Skeletal muscle satellite cell (primary cell): Measurements from ENCODE around the gene BEGAIN.

Experiments
- H3K27me3 ChIP-seq: 2 replicates; pipeline ENCODE4 v1.7.0; 2013; ENCODE audit warnings: low read length; ENCODE audit not compliant: control insufficient read depth, insufficient read depth
- H3K36me3 ChIP-seq: 2 replicates; pipeline ENCODE4 v1.7.0; 2013; ENCODE audit warnings: mild to moderate bottlenecking, control low read depth, low read length; ENCODE audit not compliant: insufficient read depth
- H3K4me1 ChIP-seq: 2 replicates; pipeline ENCODE4 v1.7.0; 2013; ENCODE audit warnings: low read length; ENCODE audit not compliant: control insufficient read depth, insufficient read depth
- H3K4me2 ChIP-seq: 2 replicates; pipeline ENCODE4 v1.7.0; 2013; ENCODE audit warnings: mild to moderate bottlenecking, low read length
- H3K4me3 ChIP-seq: 2 replicates; pipeline ENCODE4 v1.7.0; 2013; ENCODE audit warnings: low read length
- H3K9ac ChIP-seq: 2 replicates; pipeline ENCODE4 v1.7.0; 2013; ENCODE audit warnings: mild to moderate bottlenecking, low read depth, low read length, moderate library complexity
- H3K9me3 ChIP-seq: replicated peaks from 2 replicates; pipeline ENCODE4 v1.7.0; 2013; ENCODE audit warnings: mild to moderate bottlenecking, control low read depth, low read length

Gene BEGAIN

GRCh38 chr14:100612986-100613385, 25.8 kb upstream of the BEGAIN start:
- Histone ChIP-seq H3K4me3 (no peak overlapping the region), H3K4me2 (no peak overlapping the region), H3K9ac (no peak overlapping the region), H3K27me3 (peaks cover 27% of the 10 kb centered on the region), H3K36me3 (no peaks in the 10 kb centered on the region), H3K4me1 (no peaks in the 10 kb centered on the region), H3K9me3 (no peaks in the 10 kb centered on the region)

- Histone ChIP-seq H3K36me3 (no peaks in the 10 kb centered on the region), H3K9ac (no peak overlapping the region), H3K4me2 (no peak overlapping the region), H3K9me3 (no peaks in the 10 kb centered on the region), H3K27me3 (peaks cover 27% of the 10 kb centered on the region), H3K4me3 (no peak overlapping the region), H3K4me1 (no peaks in the 10 kb centered on the region)
These were observed 24.7 kb upstream of the BEGAIN start for GRCh38 chr14:100611811-100612480.

GRCh38 chr14:100610511-100611217, 23.4 kb upstream of the BEGAIN start:
- Histone ChIP-seq H3K9ac (no peak overlapping the region), H3K4me2 (no peak overlapping the region), H3K4me1 (no peaks in the 10 kb centered on the region), H3K36me3 (no peaks in the 10 kb centered on the region), H3K4me3 (no peak overlapping the region), H3K9me3 (no peaks in the 10 kb centered on the region), H3K27me3 (peaks cover 23% of the 10 kb centered on the region)

- Histone ChIP-seq H3K4me3 (no peak overlapping the region), H3K27me3 (peaks cover 23% of the 10 kb centered on the region), H3K4me1 (no peaks in the 10 kb centered on the region), H3K9ac (no peak overlapping the region), H3K4me2 (no peak overlapping the region), H3K36me3 (no peaks in the 10 kb centered on the region), H3K9me3 (no peaks in the 10 kb centered on the region)
These were observed 22.7 kb upstream of the BEGAIN start for GRCh38 chr14:100609941-100610391.

- H3K4me1 ChIP-seq, result no peaks in the 10 kb centered on the region
- no peak overlapping the region for H3K4me2 ChIP-seq
- H3K9ac ChIP-seq, result no peak overlapping the region
- no peak overlapping the region for H3K4me3 ChIP-seq
- H3K27me3 ChIP-seq, result peaks cover 24% of the 10 kb centered on the region
- H3K36me3 ChIP-seq, result no peaks in the 10 kb centered on the region
- no peaks in the 10 kb centered on the region for H3K9me3 ChIP-seq
These were observed 22.2 kb upstream of the BEGAIN start for GRCh38 chr14:100609331-100609870.

GRCh38 chr14:100608586-100609330, 21.5 kb upstream of the BEGAIN start:
- no peak overlapping the region for H3K4me3 ChIP-seq
- no peaks in the 10 kb centered on the region for H3K9me3 ChIP-seq
- no peaks in the 10 kb centered on the region for H3K4me1 ChIP-seq
- H3K36me3 ChIP-seq, result no peaks in the 10 kb centered on the region
- H3K4me2 ChIP-seq, result no peak overlapping the region
- H3K27me3 ChIP-seq, result peaks cover 30% of the 10 kb centered on the region
- no peak overlapping the region for H3K9ac ChIP-seq

- Histone ChIP-seq H3K27me3 (peaks cover 34% of the 10 kb centered on the region), H3K36me3 (no peaks in the 10 kb centered on the region), H3K9me3 (no peaks in the 10 kb centered on the region), H3K4me2 (no peak overlapping the region), H3K4me3 (no peak overlapping the region), H3K9ac (no peak overlapping the region), H3K4me1 (no peaks in the 10 kb centered on the region)
These were observed 20.8 kb upstream of the BEGAIN start for GRCh38 chr14:100608064-100608463.

- H3K4me3 ChIP-seq, result no peak overlapping the region
- H3K27me3 ChIP-seq, result peaks cover 39% of the 10 kb centered on the region
- no peak overlapping the region for H3K4me2 ChIP-seq
- H3K4me1 ChIP-seq, result no peaks in the 10 kb centered on the region
- no peaks in the 10 kb centered on the region for H3K36me3 ChIP-seq
- H3K9me3 ChIP-seq, result no peaks in the 10 kb centered on the region
- H3K9ac ChIP-seq, result no peak overlapping the region
These were observed 20.4 kb upstream of the BEGAIN start for GRCh38 chr14:100607611-100607956.

- Histone ChIP-seq H3K36me3 (no peaks in the 10 kb centered on the region), H3K4me2 (no peak overlapping the region), H3K27me3 (peaks cover 40% of the 10 kb centered on the region)
These were observed 19.7 kb upstream of the BEGAIN start for GRCh38 chr14:100606687-100607610.

GRCh38 chr14:100605706-100606686, 18.8 kb upstream of the BEGAIN start:
- Histone ChIP-seq H3K27me3 (peaks cover 42% of the 10 kb centered on the region), H3K4me1 (no peaks in the 10 kb centered on the region)

More at GRCh38 chr14:100606687-100607610, 19.7 kb upstream of the BEGAIN start:
- Histone ChIP-seq H3K4me1 (no peaks in the 10 kb centered on the region), H3K4me3 (no peak overlapping the region), H3K9ac (no peak overlapping the region), H3K9me3 (no peaks in the 10 kb centered on the region)

More at GRCh38 chr14:100605706-100606686, 18.8 kb upstream of the BEGAIN start:
- no peak overlapping the region for H3K4me2 ChIP-seq
- H3K9me3 ChIP-seq, result no peaks in the 10 kb centered on the region
- no peak overlapping the region for H3K4me3 ChIP-seq
- no peaks in the 10 kb centered on the region for H3K36me3 ChIP-seq
- no peak overlapping the region for H3K9ac ChIP-seq
